ENCODE results near the gene ARHGAP6.

- TF ChIP-seq SUZ12 (IDR thresholded peaks at IDR 0.05; ENCODE audit: extremely low read depth, insufficient read depth, insufficient read length) (no peak), YY1 (IDR thresholded peaks at IDR 0.05; ENCODE audit: insufficient read depth, insufficient read length) (no peak), ZNF274 (IDR thresholded peaks at IDR 0.05; ENCODE audit: low read depth, low read length) (no peak)
Observed at GRCh38 chrX:11159149-11159548, 506.6 kb downstream of the ARHGAP6 start.
